Transverse colon (tissue), 4 donors: Measurements from ENCODE around the gene ATP11A.

Experiments used
- CTCF ChIP-seq, 5 experiments: fragments of 200-600 bp in 3 of 5; fragments of 450-650 bp in 2 of 5; sonication (generic) in 3 of 5; IDR thresholded peaks; 1 replicate in 2 of 5; 2 replicates in 3 of 5; pipeline ENCODE4 v1.5.1; 2016 to 2017; ENCODE audit warnings: antibody characterized with exemption in 5 of 5, inconsistent platforms in 3 of 5, mild to moderate bottlenecking in 2 of 5, moderate library complexity in 1 of 5
- EP300 ChIP-seq: sonication (generic); formaldehyde crosslinking; IDR thresholded peaks from one replicate; pipeline ENCODE4 v1.6.1; 2017; ENCODE audit warnings: antibody characterized with exemption, low read depth
- POLR2A ChIP-seq: fragments of 450-650 bp; IDR thresholded peaks from one replicate; pipeline ENCODE4 v1.6.1; 2016; ENCODE audit warnings: antibody characterized with exemption, mild to moderate bottlenecking, moderate library complexity
- POLR2AphosphoS5 ChIP-seq, 3 donors: sonication (generic); formaldehyde crosslinking; IDR thresholded peaks; one replicate each; pipeline ENCODE4 v1.6.1; 2016; ENCODE audit warnings: antibody characterized with exemption in 3 of 3

GRCh38 chr13:112653071-112653470 lies 36.8 kb upstream of the ATP11A start:
- TF ChIP-seq POLR2A, result no peak
- TF ChIP-seq CTCF (IDR thresholded peaks at IDR 0.05), result no peak
- TF ChIP-seq POLR2AphosphoS5 (IDR thresholded peaks at IDR 0.05), result no peak
- no peak for TF ChIP-seq EP300
